IMR-90 (cell line): ENCODE data around the gene IFNL1. TPM values are rescaled to one million over a fixed set of nuclear protein-coding genes. Genes with fewer than 3 reads are reported as not detected.

ENCODE experiments used
- ATAC-seq: fragments of 200-7000 bp; cut with Tn5 transposase; 2 replicates; pipeline ENCODE4 v1.9.1; 2020; ENCODE audit warnings: low read depth, mild to moderate bottlenecking, moderate library complexity
- BruUV-seq: library from RNA; stranded (reverse); fragments of 400-500 nt; replicated peaks from 2 replicates; lab custom pipeline; 2021; lab: Mats Ljungman, UMichigan
- CTCF ChIA-PET: fragments of 300-600 bp; formaldehyde crosslinking; extraction: SDS; loops from one replicate; lab custom pipeline; 2021; ENCODE audit warnings: antibody characterized with exemption; lab: Yijun Ruan, JAX
- POLR2A ChIA-PET: fragments of 300-600 bp; sonication (Branson Sonifier 250); formaldehyde crosslinking; loops from one replicate; lab custom pipeline; 2022; ENCODE audit warnings: antibody characterized with exemption; ENCODE audit not compliant: unreplicated experiment; lab: Charles Lee
- DNase-seq: peaks from one replicate; pipeline ENCODE4 v3.0.0; 2013
- H2AFZ ChIP-seq: replicated peaks from 2 replicates; pipeline ENCODE3; 2013; ENCODE audit warnings: low read length, mild to moderate bottlenecking; ENCODE audit not compliant: poor library complexity
- H2AK5ac ChIP-seq: 2 replicates; pipeline ENCODE4 v1.6.1; 2013; ENCODE audit warnings: low read depth, low read length, inconsistent platforms
- H2AK9ac ChIP-seq: replicated peaks from 2 replicates; pipeline ENCODE3; 2013; ENCODE audit warnings: mild to moderate bottlenecking, low read depth, low read length, moderate library complexity; ENCODE audit not compliant: poor library complexity
- H2BK120ac ChIP-seq: 2 replicates; pipeline ENCODE4 v1.6.1; 2013; ENCODE audit warnings: low read depth, low read length, inconsistent platforms
- H2BK15ac ChIP-seq: 3 replicates; pipeline ENCODE4 v1.6.1; 2013; ENCODE audit warnings: low read depth, low read length, inconsistent platforms
- H2BK20ac ChIP-seq: 2 replicates; pipeline ENCODE4 v1.6.1; 2013; ENCODE audit warnings: low read depth, mild to moderate bottlenecking, inconsistent platforms, low read length, moderate library complexity
- H2BK5ac ChIP-seq: 2 replicates; pipeline ENCODE4 v1.6.1; 2013; ENCODE audit warnings: mild to moderate bottlenecking, low read depth, low read length, inconsistent platforms; ENCODE audit not compliant: poor library complexity, severe bottlenecking
- H3K14ac ChIP-seq: replicated peaks from 2 replicates; pipeline ENCODE4 v1.6.1; 2013; ENCODE audit warnings: low read depth, low read length, inconsistent platforms
- H3K18ac ChIP-seq: 2 replicates; pipeline ENCODE4 v1.6.1; 2013; ENCODE audit warnings: low read depth, low read length, control low read depth
- H3K23ac ChIP-seq: 2 replicates; pipeline ENCODE4 v1.6.1; 2013; ENCODE audit warnings: low read depth, low read length, inconsistent platforms
- H3K27ac ChIP-seq: 2 replicates; pipeline ENCODE4 v1.5.1; 2013; ENCODE audit warnings: mild to moderate bottlenecking, control low read depth, low read length; ENCODE audit not compliant: insufficient read depth
- H3K27me3 ChIP-seq: 2 replicates; pipeline ENCODE4 v1.6.1; 2013; ENCODE audit warnings: low read length; ENCODE audit not compliant: control insufficient read depth, insufficient read depth
- H3K36me3 ChIP-seq: 2 replicates; pipeline ENCODE4 v1.6.1; 2013; ENCODE audit warnings: low read length, mixed read lengths; ENCODE audit not compliant: control insufficient read depth, insufficient read depth
- H3K4ac ChIP-seq: 2 replicates; pipeline ENCODE4 v1.6.1; 2013; ENCODE audit warnings: low read depth, low read length, inconsistent platforms
- H3K4me1 ChIP-seq: 2 replicates; pipeline ENCODE4 v1.6.1; 2013; ENCODE audit warnings: low read length, mixed read lengths; ENCODE audit not compliant: control insufficient read depth, insufficient read depth
- H3K4me2 ChIP-seq: 2 replicates; pipeline ENCODE4 v1.6.1; 2013; ENCODE audit warnings: low read depth, mild to moderate bottlenecking, control low read depth, low read length, moderate library complexity
- H3K4me3 ChIP-seq: 2 replicates; pipeline ENCODE4 v1.5.1; 2013; ENCODE audit warnings: low read depth, mild to moderate bottlenecking, control low read depth, low read length, moderate library complexity; ENCODE audit not compliant: insufficient read depth
- H3K56ac ChIP-seq: 2 replicates; pipeline ENCODE4 v1.6.1; 2013; ENCODE audit warnings: low read length, inconsistent platforms; ENCODE audit not compliant: insufficient read depth; ENCODE audit errors: extremely low read depth
- H3K79me1 ChIP-seq, 2 experiments: 2 replicates each; pipeline ENCODE4 v1.6.1; 2013; ENCODE audit warnings: low read length in 2 of 2, inconsistent platforms in 1 of 2, low read depth in 1 of 2
- H3K9ac ChIP-seq: 2 replicates; pipeline ENCODE4 v1.6.1; 2013; ENCODE audit warnings: low read depth, low read length, control low read depth
- H3K9me1 ChIP-seq: 2 replicates; pipeline ENCODE4 v1.6.1; 2013; ENCODE audit warnings: low read length, inconsistent platforms; ENCODE audit not compliant: insufficient read depth
- H3K9me3 ChIP-seq: 2 replicates; pipeline ENCODE4 v1.6.1; 2013; ENCODE audit warnings: low read length; ENCODE audit not compliant: control insufficient read depth, insufficient read depth
- H4K20me1 ChIP-seq: 2 replicates; pipeline ENCODE4 v1.6.1; 2013; ENCODE audit warnings: low read length, inconsistent platforms; ENCODE audit not compliant: insufficient read depth
- H4K5ac ChIP-seq: 2 replicates; pipeline ENCODE4 v1.6.1; 2013; ENCODE audit warnings: mild to moderate bottlenecking, low read depth, low read length, control low read depth
- H4K8ac ChIP-seq, 2 experiments: 2 replicates each; pipeline ENCODE4 v1.6.1; 2013; ENCODE audit warnings: low read depth in 2 of 2, low read length in 2 of 2, control low read depth in 1 of 2, inconsistent platforms in 1 of 2
- H4K91ac ChIP-seq: 2 replicates; pipeline ENCODE4 v1.6.1; 2013; ENCODE audit warnings: low read depth, low read length, inconsistent platforms; ENCODE audit not compliant: insufficient read depth
- BHLHE40 ChIP-seq: fragments of 150-350 bp; IDR thresholded peaks from 2 replicates; pipeline ENCODE4 v1.6.1; 2016; ENCODE audit warnings: mild to moderate bottlenecking, low read depth, low read length
- CEBPB ChIP-seq: IDR thresholded peaks from 2 replicates; pipeline ENCODE4 v1.6.1; 2012; ENCODE audit warnings: low read depth, low read length, improper control_type of control experiment
- FOS ChIP-seq: fragments of 150-350 bp; IDR thresholded peaks from 2 replicates; pipeline ENCODE4 v1.6.1; 2016; ENCODE audit warnings: low read depth, low read length
- MAFK ChIP-seq: IDR thresholded peaks from 2 replicates; pipeline ENCODE4 v1.6.1; 2012; ENCODE audit warnings: low read depth, low read length, improper control_type of control experiment
- MAZ ChIP-seq: IDR thresholded peaks from 2 replicates; pipeline ENCODE4 v1.6.1; 2012; ENCODE audit warnings: low read depth, mild to moderate bottlenecking, low read length, improper control_type of control experiment, moderate library complexity, borderline replicate concordance
- MXI1 ChIP-seq: IDR thresholded peaks from 2 replicates; pipeline ENCODE4 v1.6.1; 2012; ENCODE audit warnings: low read depth, mild to moderate bottlenecking, low read length, moderate library complexity, borderline replicate concordance
- NFE2L2 ChIP-seq: fragments of 150-350 bp; IDR thresholded peaks from 2 replicates; pipeline ENCODE4 v1.6.1; 2016; ENCODE audit warnings: low read depth, mild to moderate bottlenecking, low read length
- POLR2A ChIP-seq: IDR thresholded peaks from 2 replicates; pipeline ENCODE4 v1.6.1; 2012; ENCODE audit warnings: mild to moderate bottlenecking, low read depth, low read length
- RAD21 ChIP-seq: IDR thresholded peaks from 2 replicates; pipeline ENCODE4 v1.6.1; 2012; ENCODE audit warnings: low read length, improper control_type of control experiment
- RCOR1 ChIP-seq: IDR thresholded peaks from 2 replicates; pipeline ENCODE4 v1.6.1; 2012; ENCODE audit warnings: mild to moderate bottlenecking, low read length, improper control_type of control experiment; ENCODE audit not compliant: insufficient replicate concordance
- RFX5 ChIP-seq: IDR thresholded peaks from 2 replicates; pipeline ENCODE4 v1.8.0; 2012; ENCODE audit warnings: low read depth, mild to moderate bottlenecking, low read length, moderate library complexity
- SMC3 ChIP-seq: fragments of 150-350 bp; IDR thresholded peaks from 2 replicates; pipeline ENCODE4 v1.6.1; 2016; ENCODE audit warnings: low read depth, mild to moderate bottlenecking, antibody characterized with exemption, low read length, moderate library complexity
- WGBS, 2 experiments: methylation state at CpG; one replicate each; pipeline versions ENCODE4 v1.1.5 to v1.1.7; 2013; ENCODE audit warnings: missing lambda C conversion rate in 2 of 2; ENCODE audit not compliant: insufficient read length in 1 of 2; ENCODE audit errors: extremely low coverage in 2 of 2; 5-methylcytosine and 5-hydroxymethylcytosine counted together
- dilution Hi-C: fragments of 300-500 bp; cut with HindIII; formaldehyde crosslinking; loops from one replicate; pipeline ENCODE4 v1.14.3; 2018; ENCODE audit warnings: low sequenced_read_pairs; ENCODE audit not compliant: unreplicated experiment
- in situ Hi-C: fragments of 300-500 bp; cut with MboI; formaldehyde crosslinking; loops from 3 replicates; pipeline ENCODE4 v1.14.3; 2019; ENCODE audit warnings: low sequenced_read_pairs, inconsistent platforms, mixed read lengths
- intact Hi-C: fragments of 100-400 bp; cut with micrococcal nuclease; formaldehyde crosslinking; loops from 2 replicates; pipeline ENCODE4 v1.10.0; 2022
- polyA plus RNA-seq, 3 experiments: library from polyadenylated mRNA; depleted of rRNA; stranded (reverse); fragments of >200 nt; gene quantifications; 2 replicates each; pipeline ENCODE4 v1.2.3, GENCODE V29; 2012; ENCODE audit warnings: low replicate concordance in 1 of 3
- total RNA-seq: library from RNA; depleted of rRNA; stranded (reverse); fragments of >200 nt; gene quantifications from 2 replicates; pipeline ENCODE4 v1.2.3, GENCODE V29; 2012
- TF ChIP-seq, protein P1 (sequence below): fragments of 150-350 bp; IDR thresholded peaks from 2 replicates; pipeline ENCODE4 v1.6.1; 2017; ENCODE audit warnings: mild to moderate bottlenecking, antibody characterized with exemption, low read length, low read depth
- TF ChIP-seq, protein P2 (sequence below): conservative IDR thresholded peaks from 2 replicates; pipeline ENCODE4 v1.5.1; 2012; ENCODE audit warnings: mild to moderate bottlenecking, low read depth, low read length, improper control_type of control experiment
- TF ChIP-seq, protein P3 (sequence below): fragments of 150-350 bp; IDR thresholded peaks from 2 replicates; pipeline ENCODE4 v1.6.1; 2016; ENCODE audit warnings: low read depth, mild to moderate bottlenecking, low read length, moderate library complexity, borderline replicate concordance

Gene IFNL1
- total and polyA plus RNA-seq, 2 of the 4 experiments (the other 2 are of a cell fraction) = not detected

DNA sequence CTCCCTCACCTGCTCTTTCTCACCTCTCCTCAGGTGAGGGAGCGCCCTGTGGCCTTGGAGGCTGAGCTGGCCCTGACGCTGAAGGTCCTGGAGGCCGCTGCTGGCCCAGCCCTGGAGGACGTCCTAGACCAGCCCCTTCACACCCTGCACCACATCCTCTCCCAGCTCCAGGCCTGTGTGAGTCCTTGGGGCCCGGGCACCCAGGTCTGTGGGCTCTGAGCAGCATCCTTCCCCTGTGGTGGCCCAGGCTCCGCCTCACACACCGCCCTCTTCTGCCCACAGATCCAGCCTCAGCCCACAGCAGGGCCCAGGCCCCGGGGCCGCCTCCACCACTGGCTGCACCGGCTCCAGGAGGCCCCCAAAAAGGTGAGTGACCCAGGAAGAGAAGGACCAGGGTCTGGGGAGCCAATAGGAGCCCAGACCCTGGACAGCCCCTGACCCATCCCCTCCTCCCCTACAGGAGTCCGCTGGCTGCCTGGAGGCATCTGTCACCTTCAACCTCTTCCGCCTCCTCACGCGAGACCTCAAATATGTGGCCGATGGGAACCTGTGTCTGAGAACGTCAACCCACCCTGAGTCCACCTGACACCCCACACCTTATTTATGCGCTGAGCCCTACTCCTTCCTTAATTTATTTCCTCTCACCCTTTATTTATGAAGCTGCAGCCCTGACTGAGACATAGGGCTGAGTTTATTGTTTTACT lies 1.9 kb downstream of the IFNL1 start:
- Histone ChIP-seq H3K27ac (no peak overlapping the region), H3K14ac (no peak overlapping the region), H3K4me1 (no peaks in the 10 kb centered on the region), H3K36me3 (no peaks in the 10 kb centered on the region), H2BK5ac (no peak overlapping the region), H2AK5ac (no peak overlapping the region), H2BK15ac (no peak overlapping the region), H2AFZ (no peak overlapping the region), H3K56ac (no peak overlapping the region), H2AK9ac (no peak overlapping the region), H2BK20ac (no peak overlapping the region), H3K18ac (no peak overlapping the region), H4K8ac (no peak overlapping the region), H4K20me1 (no peaks in the 10 kb centered on the region), H3K9me1 (no peaks in the 10 kb centered on the region), H2BK120ac (no peak overlapping the region), H3K9me3 (no peaks in the 10 kb centered on the region), H3K4me2 (no peak overlapping the region), H3K4ac (no peak overlapping the region), H3K27me3 (peaks cover 31% of the 10 kb centered on the region), H3K9ac (no peak overlapping the region), H4K91ac (no peak overlapping the region), H3K79me1 (no peaks in the 10 kb centered on the region), H4K5ac (no peak overlapping the region), H3K23ac (no peak overlapping the region), H3K4me3 (no peak overlapping the region)
- in situ Hi-C loops = no loop called here
- ChIA-PET POLR2A (no interaction called here), CTCF (no interaction called here)
- TF ChIP-seq RFX5 (no peak), NFE2L2 (no peak), MAFK (no peak), FOS (no peak), RCOR1 (no peak), MAZ (no peak), RAD21 (no peak), SMC3 (no peak), POLR2A (no peak), CEBPB (no peak), MXI1 (no peak), BHLHE40 (no peak)
- TF ChIP-seq, protein P1, sequence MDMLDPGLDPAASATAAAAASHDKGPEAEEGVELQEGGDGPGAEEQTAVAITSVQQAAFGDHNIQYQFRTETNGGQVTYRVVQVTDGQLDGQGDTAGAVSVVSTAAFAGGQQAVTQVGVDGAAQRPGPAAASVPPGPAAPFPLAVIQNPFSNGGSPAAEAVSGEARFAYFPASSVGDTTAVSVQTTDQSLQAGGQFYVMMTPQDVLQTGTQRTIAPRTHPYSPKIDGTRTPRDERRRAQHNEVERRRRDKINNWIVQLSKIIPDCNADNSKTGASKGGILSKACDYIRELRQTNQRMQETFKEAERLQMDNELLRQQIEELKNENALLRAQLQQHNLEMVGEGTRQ = no peak
- TF ChIP-seq, protein P2, sequence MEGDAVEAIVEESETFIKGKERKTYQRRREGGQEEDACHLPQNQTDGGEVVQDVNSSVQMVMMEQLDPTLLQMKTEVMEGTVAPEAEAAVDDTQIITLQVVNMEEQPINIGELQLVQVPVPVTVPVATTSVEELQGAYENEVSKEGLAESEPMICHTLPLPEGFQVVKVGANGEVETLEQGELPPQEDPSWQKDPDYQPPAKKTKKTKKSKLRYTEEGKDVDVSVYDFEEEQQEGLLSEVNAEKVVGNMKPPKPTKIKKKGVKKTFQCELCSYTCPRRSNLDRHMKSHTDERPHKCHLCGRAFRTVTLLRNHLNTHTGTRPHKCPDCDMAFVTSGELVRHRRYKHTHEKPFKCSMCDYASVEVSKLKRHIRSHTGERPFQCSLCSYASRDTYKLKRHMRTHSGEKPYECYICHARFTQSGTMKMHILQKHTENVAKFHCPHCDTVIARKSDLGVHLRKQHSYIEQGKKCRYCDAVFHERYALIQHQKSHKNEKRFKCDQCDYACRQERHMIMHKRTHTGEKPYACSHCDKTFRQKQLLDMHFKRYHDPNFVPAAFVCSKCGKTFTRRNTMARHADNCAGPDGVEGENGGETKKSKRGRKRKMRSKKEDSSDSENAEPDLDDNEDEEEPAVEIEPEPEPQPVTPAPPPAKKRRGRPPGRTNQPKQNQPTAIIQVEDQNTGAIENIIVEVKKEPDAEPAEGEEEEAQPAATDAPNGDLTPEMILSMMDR = no peak
- TF ChIP-seq, protein P3, sequence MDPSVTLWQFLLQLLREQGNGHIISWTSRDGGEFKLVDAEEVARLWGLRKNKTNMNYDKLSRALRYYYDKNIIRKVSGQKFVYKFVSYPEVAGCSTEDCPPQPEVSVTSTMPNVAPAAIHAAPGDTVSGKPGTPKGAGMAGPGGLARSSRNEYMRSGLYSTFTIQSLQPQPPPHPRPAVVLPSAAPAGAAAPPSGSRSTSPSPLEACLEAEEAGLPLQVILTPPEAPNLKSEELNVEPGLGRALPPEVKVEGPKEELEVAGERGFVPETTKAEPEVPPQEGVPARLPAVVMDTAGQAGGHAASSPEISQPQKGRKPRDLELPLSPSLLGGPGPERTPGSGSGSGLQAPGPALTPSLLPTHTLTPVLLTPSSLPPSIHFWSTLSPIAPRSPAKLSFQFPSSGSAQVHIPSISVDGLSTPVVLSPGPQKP = no peak
- DNase-seq (no peak), ATAC-seq (no peak)
- no CpG with 5 or more reads among the region's 17 CpGs for WGBS, 2 experiments
- BruUV-seq = no TSS peak
- intact Hi-C loops = no loop called here
- dilution Hi-C loops = no loop called here
